CD14-positive monocyte (primary cell): Measurements from ENCODE around the gene RHBDL1. TPM values are rescaled to one million over a fixed set of nuclear protein-coding genes. Genes with fewer than 3 reads are reported as not detected.

Experiments
- DNase-seq, 3 donors: peaks; one replicate each; pipeline ENCODE4 v3.0.0-alpha.2; 2011 to 2022
- H2AFZ ChIP-seq: 2 replicates; pipeline ENCODE4 v1.6.0; 2012; ENCODE audit warnings: mild to moderate bottlenecking, low read depth, low read length, inconsistent platforms; ENCODE audit not compliant: insufficient read depth, poor library complexity, severe bottlenecking
- H3K27ac ChIP-seq, 2 donors: 1 replicate in 1 of 2; 2 replicates in 1 of 2; pipeline ENCODE4 v1.5.1; 2012 to 2013; ENCODE audit warnings: low read length in 2 of 2, control low read depth in 1 of 2, inconsistent platforms in 1 of 2, low read depth in 1 of 2, mild to moderate bottlenecking in 1 of 2
- H3K27me3 ChIP-seq, 2 donors: one replicate each; pipeline versions ENCODE4 v1.6.0 to v1.6.1; 2011 to 2013; ENCODE audit warnings: low read length in 2 of 2; ENCODE audit not compliant: control insufficient read depth in 2 of 2, insufficient read depth in 2 of 2
- H3K36me3 ChIP-seq, 2 donors: replicated peaks in 1 of 2; 1 replicate in 1 of 2; 2 replicates in 1 of 2; pipeline versions ENCODE4 v1.5.1 to v1.6.1; 2012 to 2013; ENCODE audit warnings: low read length in 2 of 2, control low read depth in 1 of 2, inconsistent platforms in 1 of 2, mild to moderate bottlenecking in 1 of 2; ENCODE audit not compliant: insufficient read depth in 2 of 2, control insufficient read depth in 1 of 2
- H3K4me1 ChIP-seq, 2 donors: 1 replicate in 1 of 2; 2 replicates in 1 of 2; pipeline versions ENCODE4 v1.5.1 to v1.6.1; 2012 to 2013; ENCODE audit warnings: low read length in 2 of 2, control low read depth in 1 of 2, inconsistent platforms in 1 of 2, mild to moderate bottlenecking in 1 of 2, moderate library complexity in 1 of 2; ENCODE audit not compliant: insufficient read depth in 2 of 2, control insufficient read depth in 1 of 2
- H3K4me2 ChIP-seq: replicated peaks from 2 replicates; pipeline ENCODE3; 2012; ENCODE audit warnings: low read length, moderate library complexity, mild to moderate bottlenecking; ENCODE audit not compliant: poor library complexity, severe bottlenecking; ENCODE audit errors: extremely low read depth
- H3K4me3 ChIP-seq, 3 experiments: fragments of 200-600 bp in 1 of 3; sonication (generic) in 1 of 3; replicated peaks in 1 of 3; 1 replicate in 2 of 3; 2 replicates in 1 of 3; pipeline ENCODE4 v1.5.1; 2011 to 2013; ENCODE audit warnings: low read length in 3 of 3, mild to moderate bottlenecking in 3 of 3, control low read depth in 2 of 3, low read depth in 2 of 3, inconsistent platforms in 1 of 3, moderate library complexity in 1 of 3
- H3K79me2 ChIP-seq: 2 replicates; pipeline ENCODE4 v1.6.0; 2012; ENCODE audit warnings: mild to moderate bottlenecking, control low read depth, inconsistent platforms, low read length, moderate library complexity; ENCODE audit not compliant: insufficient read depth
- H3K9ac ChIP-seq: 2 replicates; pipeline ENCODE4 v1.6.0; 2017; ENCODE audit warnings: low read length, mild to moderate bottlenecking; ENCODE audit not compliant: insufficient read depth, poor library complexity, severe bottlenecking
- H3K9me3 ChIP-seq, 2 donors: replicated peaks in 1 of 2; 1 replicate in 1 of 2; 2 replicates in 1 of 2; pipeline versions ENCODE4 v1.5.1 to v1.6.1; 2012 to 2013; ENCODE audit warnings: low read length in 2 of 2, control low read depth in 1 of 2; ENCODE audit not compliant: control insufficient read depth in 1 of 2, insufficient read depth in 1 of 2
- H4K20me1 ChIP-seq: 2 replicates; pipeline ENCODE4 v1.6.0; 2012; ENCODE audit warnings: mild to moderate bottlenecking, low read length, control low read depth, moderate library complexity; ENCODE audit not compliant: insufficient read depth
- H3K27ac Mint-ChIP-seq, 7 donors: one replicate each; pipeline ENCODE4 v1.8.0; 2020; ENCODE audit warnings: mild to moderate bottlenecking in 7 of 7, mixed read lengths in 7 of 7, moderate library complexity in 6 of 7, inconsistent platforms in 2 of 7
- H3K27me3 Mint-ChIP-seq, 3 donors: one replicate each; pipeline ENCODE4 v1.8.0; 2021 to 2022; ENCODE audit warnings: low read depth in 3 of 3, mild to moderate bottlenecking in 3 of 3, mixed read lengths in 3 of 3, moderate library complexity in 3 of 3, inconsistent platforms in 1 of 3
- H3K36me3 Mint-ChIP-seq, 2 donors: one replicate each; pipeline ENCODE4 v1.8.0; 2020; ENCODE audit warnings: mixed read lengths in 2 of 2, inconsistent platforms in 1 of 2, mild to moderate bottlenecking in 1 of 2
- H3K4me1 Mint-ChIP-seq: one replicate; pipeline ENCODE4 v1.8.0; 2020; ENCODE audit warnings: mild to moderate bottlenecking, mixed read lengths
- H3K4me3 Mint-ChIP-seq, 2 donors: one replicate each; pipeline ENCODE4 v1.8.0; 2020; ENCODE audit warnings: mild to moderate bottlenecking in 2 of 2, mixed read lengths in 2 of 2, moderate library complexity in 1 of 2
- H3K9me3 Mint-ChIP-seq, 7 donors: one replicate each; pipeline ENCODE4 v1.8.0; 2020 to 2022; ENCODE audit warnings: mixed read lengths in 7 of 7, mild to moderate bottlenecking in 6 of 7, moderate library complexity in 6 of 7, inconsistent platforms in 2 of 7
- WGBS: methylation state at CpG from one replicate; pipeline ENCODE4 v1.1.5; 2013; ENCODE audit warnings: missing lambda C conversion rate; ENCODE audit not compliant: insufficient coverage; 5-methylcytosine and 5-hydroxymethylcytosine counted together
- intact Hi-C, 2 donors: fragments of 100-400 bp; cut with micrococcal nuclease; formaldehyde crosslinking; loops; one replicate each; pipeline versions ENCODE4 v1.15.0 to v1.15.1; 2023
- polyA plus RNA-seq, 3 donors: library from polyadenylated mRNA; depleted of rRNA in 1 of 3; unstranded in 2 of 3; stranded (reverse) in 1 of 3; fragments of 300-500 nt in 2 of 3; fragments of >200 nt in 1 of 3; fragmentation: Illumina TruSeq in 2 of 3; gene quantifications; 1 replicate in 2 of 3; 2 replicates in 1 of 3; pipeline ENCODE4 v1.2.3, GENCODE V29; 2012 to 2021
- TF ChIP-seq, protein P1 (sequence below): fragments of 200-600 bp; IDR thresholded peaks from one replicate; pipeline ENCODE4 v1.8.0; 2022; ENCODE audit warnings: antibody characterized with exemption, mild to moderate bottlenecking

The RHBDL1 gene
- polyA plus RNA-seq, 3 donors = 1.3 TPM; not detected in 2

GRCh38 chr16:634051-634670, 41.3 kb upstream of the RHBDL1 start:
- peaks cover 2 to 4% of the 10 kb centered on the region in 2 donors for H3K36me3 Mint-ChIP-seq
- TF ChIP-seq, protein P1, sequence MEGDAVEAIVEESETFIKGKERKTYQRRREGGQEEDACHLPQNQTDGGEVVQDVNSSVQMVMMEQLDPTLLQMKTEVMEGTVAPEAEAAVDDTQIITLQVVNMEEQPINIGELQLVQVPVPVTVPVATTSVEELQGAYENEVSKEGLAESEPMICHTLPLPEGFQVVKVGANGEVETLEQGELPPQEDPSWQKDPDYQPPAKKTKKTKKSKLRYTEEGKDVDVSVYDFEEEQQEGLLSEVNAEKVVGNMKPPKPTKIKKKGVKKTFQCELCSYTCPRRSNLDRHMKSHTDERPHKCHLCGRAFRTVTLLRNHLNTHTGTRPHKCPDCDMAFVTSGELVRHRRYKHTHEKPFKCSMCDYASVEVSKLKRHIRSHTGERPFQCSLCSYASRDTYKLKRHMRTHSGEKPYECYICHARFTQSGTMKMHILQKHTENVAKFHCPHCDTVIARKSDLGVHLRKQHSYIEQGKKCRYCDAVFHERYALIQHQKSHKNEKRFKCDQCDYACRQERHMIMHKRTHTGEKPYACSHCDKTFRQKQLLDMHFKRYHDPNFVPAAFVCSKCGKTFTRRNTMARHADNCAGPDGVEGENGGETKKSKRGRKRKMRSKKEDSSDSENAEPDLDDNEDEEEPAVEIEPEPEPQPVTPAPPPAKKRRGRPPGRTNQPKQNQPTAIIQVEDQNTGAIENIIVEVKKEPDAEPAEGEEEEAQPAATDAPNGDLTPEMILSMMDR = no peak
- Histone ChIP-seq H2AFZ (no peak overlapping the region), H3K36me3 (peaks cover 0 to 9% of the 10 kb centered on the region in 2 donors), H4K20me1 (peaks cover 35% of the 10 kb centered on the region), H3K4me2 (no peak overlapping the region), H3K9ac (no peak overlapping the region), H3K27me3 (no peaks in the 10 kb centered on the region), H3K27ac (no peak overlapping the region), H3K9me3 (no peaks in the 10 kb centered on the region), H3K4me1 (peaks cover 24 to 46% of the 10 kb centered on the region in 2 donors), H3K4me3 (no peak overlapping the region), H3K79me2 (peaks cover 12% of the 10 kb centered on the region)
- H3K27ac Mint-ChIP-seq = no peak overlapping the region
- DNase-seq = no peak
- peaks cover 16% of the 10 kb centered on the region for H3K4me1 Mint-ChIP-seq
- H3K27me3 Mint-ChIP-seq = peaks cover 3 to 12% (median 8%) of the 10 kb centered on the region in 3 donors
- intact Hi-C loops = no loop called here
- H3K4me3 Mint-ChIP-seq = no peak overlapping the region
- 94% methylated on average over 17 of the region's 22 CpGs for WGBS
- no peaks in the 10 kb centered on the region for H3K9me3 Mint-ChIP-seq

- H3K4me3 Mint-ChIP-seq = peak overlapping the region in 1 of 2 donors; percentile 30
- no peak overlapping the region for H3K27ac Mint-ChIP-seq
- Histone ChIP-seq H3K4me2 (peak overlapping the region; percentile 100), H3K36me3 (peaks cover 0 to 8% of the 10 kb centered on the region in 2 donors), H4K20me1 (peaks cover 27% of the 10 kb centered on the region), H3K4me1 (peaks cover 24 to 40% of the 10 kb centered on the region in 2 donors), H3K27me3 (no peaks in the 10 kb centered on the region), H3K79me2 (peaks cover 12% of the 10 kb centered on the region), H3K9ac (no peak overlapping the region), H3K9me3 (no peaks in the 10 kb centered on the region), H3K27ac (no peak overlapping the region), H2AFZ (no peak overlapping the region), H3K4me3 (peak overlapping the region in 1 of 3 experiments; percentile 96)
- 96% methylated on average over 2 of the region's 7 CpGs for WGBS
- H3K9me3 Mint-ChIP-seq = no peaks in the 10 kb centered on the region
- H3K27me3 Mint-ChIP-seq = peaks cover 3 to 12% (median 8%) of the 10 kb centered on the region in 3 donors
- TF ChIP-seq, protein P1 = no peak
- DNase-seq = no peak
- peaks cover 14% of the 10 kb centered on the region for H3K4me1 Mint-ChIP-seq
- peaks cover 2 to 4% of the 10 kb centered on the region in 2 donors for H3K36me3 Mint-ChIP-seq
- intact Hi-C loops = loop anchor here (5.0 kb wide), 2 partner anchors 47 to 108 kb away; partner anchors contain the start of genes CAPN15 (in 2 of the 2), JMJD8 (in 1 of the 2) and STUB1 (in 1 of the 2)
These were observed 40.5 kb upstream of the RHBDL1 start for GRCh38 chr16:634996-635395.
